GM12878 (cell line): Measurements from ENCODE around the gene TAAR9. TPM values are rescaled to one million over a fixed set of nuclear protein-coding genes. Genes with fewer than 3 reads are reported as not detected.

Source experiments
- ATAC-seq: fragments of 200-7000 bp; cut with Tn5 transposase; 3 replicates; pipeline ENCODE4 v1.9.1; 2020; ENCODE audit warnings: mild to moderate bottlenecking, moderate library complexity
- BruUV-seq: library from RNA; stranded (reverse); fragments of 400-500 nt; replicated peaks from 2 replicates; lab custom pipeline; 2021; lab: Mats Ljungman, UMichigan
- CTCF ChIA-PET: fragments of 300-600 bp; sonication (Branson Sonifier 250); formaldehyde crosslinking; extraction: SDS; loops from one replicate; lab custom pipeline; 2021; ENCODE audit warnings: inconsistent platforms; lab: Yijun Ruan, JAX
- POLR2A ChIA-PET: fragments of 350-600 bp; formaldehyde crosslinking; extraction: SDS; loops from one replicate; lab custom pipeline; 2021; ENCODE audit warnings: inconsistent platforms; lab: Charles Lee
- RAD21 ChIA-PET: fragments of 300-600 bp; sonication (Branson Sonifier 250); formaldehyde crosslinking; loops from one replicate; lab custom pipeline; 2023; ENCODE audit warnings: antibody characterized with exemption; ENCODE audit not compliant: unreplicated experiment; lab: Charles Lee
- SMC1A ChIA-PET: fragments of 300-600 bp; sonication (Branson Sonifier 250); formaldehyde crosslinking; loops from one replicate; lab custom pipeline; 2023; ENCODE audit not compliant: unreplicated experiment, uncharacterized antibody; lab: Charles Lee
- DNase-seq: peaks from one replicate; pipeline ENCODE4 v3.0.0-alpha.2; 2011; ENCODE audit warnings: low read depth, low spot score
- FAIRE-seq: peaks from 3 replicates; lab custom pipeline; 2011; peaks lifted over from hg19 to GRCh38; lab: Jason Lieb, UNC
- H2AFZ ChIP-seq: 2 replicates; pipeline ENCODE4 v1.6.0; 2011; ENCODE audit warnings: low read depth, low read length, control low read depth; ENCODE audit not compliant: control insufficient read depth
- H3K27ac ChIP-seq: 2 replicates; pipeline ENCODE4 v1.5.1; 2011; ENCODE audit warnings: control low read depth; ENCODE audit not compliant: control insufficient read depth, insufficient read depth
- H3K27me3 ChIP-seq, 2 experiments: replicated peaks in 1 of 2; 2 replicates each; pipeline versions ENCODE4 v1.6.0 to v1.6.1; 2011; ENCODE audit warnings: low read length in 1 of 2; ENCODE audit not compliant: control insufficient read depth in 2 of 2, insufficient read depth in 2 of 2
- H3K36me3 ChIP-seq, 2 experiments: 2 replicates each; pipeline ENCODE4 v1.5.1; 2011; ENCODE audit warnings: low read length in 1 of 2; ENCODE audit not compliant: control insufficient read depth in 2 of 2, insufficient read depth in 2 of 2
- H3K4me1 ChIP-seq: 2 replicates; pipeline ENCODE4 v1.6.1; 2011; ENCODE audit warnings: mild to moderate bottlenecking, low read length, moderate library complexity, mixed read lengths; ENCODE audit not compliant: control insufficient read depth, insufficient read depth
- H3K4me2 ChIP-seq: 2 replicates; pipeline ENCODE4 v1.6.0; 2011; ENCODE audit warnings: control low read depth; ENCODE audit not compliant: control insufficient read depth, insufficient read depth
- H3K4me3 ChIP-seq: fragments of 200-600 bp; sonication (generic); 2 replicates; pipeline ENCODE4 v1.5.1; 2016
- H3K79me2 ChIP-seq: 2 replicates; pipeline ENCODE4 v1.6.0; 2011; ENCODE audit warnings: low read length; ENCODE audit not compliant: control insufficient read depth, insufficient read depth
- H3K9ac ChIP-seq: 2 replicates; pipeline ENCODE4 v1.8.0; 2011; ENCODE audit warnings: low read length, control low read depth, mixed read lengths; ENCODE audit not compliant: control insufficient read depth, insufficient read depth
- H3K9me3 ChIP-seq: replicated peaks from 3 replicates; pipeline ENCODE4 v1.5.1; 2011; ENCODE audit warnings: mild to moderate bottlenecking, low read length; ENCODE audit not compliant: control insufficient read depth, insufficient read depth
- H4K20me1 ChIP-seq: 2 replicates; pipeline ENCODE4 v1.6.0; 2011; ENCODE audit not compliant: control insufficient read depth, insufficient read depth
- BHLHE40 ChIP-seq, 2 experiments: fragments of 450-650 bp in 1 of 2; IDR thresholded peaks; 2 replicates each; pipeline ENCODE4 v1.6.1; 2011 to 2017; ENCODE audit warnings: low read depth in 2 of 2, borderline replicate concordance in 1 of 2, improper control_type of control experiment in 1 of 2, low read length in 1 of 2, mild to moderate bottlenecking in 1 of 2
- HDGF ChIP-seq: fragments of 450-650 bp; IDR thresholded peaks from 2 replicates; pipeline ENCODE4 v1.6.1; 2016; ENCODE audit warnings: antibody characterized with exemption
- IKZF1 ChIP-seq: fragments of 450-650 bp; conservative IDR thresholded peaks from 2 replicates; pipeline ENCODE4 v1.6.1; 2017; ENCODE audit warnings: antibody characterized with exemption, mild to moderate bottlenecking
- IKZF2 ChIP-seq, 2 experiments: fragments of 450-650 bp; IDR thresholded peaks; 2 replicates each; pipeline ENCODE4 v1.6.1; 2017; ENCODE audit warnings: mild to moderate bottlenecking in 2 of 2, moderate library complexity in 2 of 2
- MXI1 ChIP-seq: fragments of 150-350 bp; IDR thresholded peaks from 2 replicates; pipeline ENCODE4 v1.6.1; 2011; ENCODE audit warnings: low read depth, mild to moderate bottlenecking, inconsistent platforms, low read length, improper control_type of control experiment
- NFXL1 ChIP-seq: fragments of 450-650 bp; IDR thresholded peaks from 2 replicates; pipeline ENCODE4 v1.6.1; 2017; ENCODE audit warnings: antibody characterized with exemption, mild to moderate bottlenecking, borderline replicate concordance
- RAD51 ChIP-seq: fragments of 450-650 bp; IDR thresholded peaks from 2 replicates; pipeline ENCODE4 v1.6.1; 2016; ENCODE audit warnings: moderate library complexity, mild to moderate bottlenecking, inconsistent platforms
- RELB ChIP-seq: fragments of 450-650 bp; IDR thresholded peaks from 2 replicates; pipeline ENCODE4 v1.6.1; 2017; ENCODE audit warnings: low read depth, mild to moderate bottlenecking, moderate library complexity
- SREBF2 ChIP-seq: IDR thresholded peaks from 2 replicates; pipeline ENCODE4 v1.6.1; 2012; ENCODE audit warnings: mild to moderate bottlenecking, low read length
- USF1 ChIP-seq: IDR thresholded peaks from 2 replicates; pipeline ENCODE4 v1.6.1; 2011; ENCODE audit warnings: borderline replicate concordance, low read depth, mild to moderate bottlenecking, moderate library complexity, mixed read lengths, low read length; ENCODE audit not compliant: insufficient read depth; ENCODE audit errors: extremely low read length
- ZNF687 ChIP-seq: fragments of 450-650 bp; IDR thresholded peaks from 2 replicates; pipeline ENCODE4 v1.6.1; 2017; ENCODE audit warnings: mild to moderate bottlenecking, moderate library complexity
- WGBS: methylation state at CpG from one replicate; pipeline ENCODE4 v1.1.6; 2016; ENCODE audit warnings: low lambda C conversion rate; ENCODE audit not compliant: insufficient replicate concordance, insufficient coverage; ENCODE audit errors: missing lambda C conversion rate; 5-methylcytosine and 5-hydroxymethylcytosine counted together
- in situ Hi-C: fragments of 300-500 bp; cut with MboI; formaldehyde crosslinking; loops from 9 replicates; pipeline ENCODE4 v1.14.3; 2018; ENCODE audit warnings: mixed read lengths
- intact Hi-C: fragments of 100-400 bp; cut with micrococcal nuclease; formaldehyde crosslinking; loops from one replicate; pipeline ENCODE4 v1.14.2; 2022; ENCODE audit not compliant: unreplicated experiment
- polyA plus RNA-seq, 11 experiments: library from polyadenylated mRNA; depleted of rRNA in 4 of 11; unstranded in 6 of 11; stranded (reverse) in 5 of 11; fragments of >200 nt; fragmentation: Nextera tagmentation in 4 of 11; fragmentation: Illumina TruSeq in 1 of 11; extraction: Ambion mirVana in 4 of 11; extraction: Trizol in 1 of 11; gene quantifications; 1 replicate in 1 of 11; 2 replicates in 10 of 11; pipeline versions ENCODE4 v1.2.1 to v1.2.3, GENCODE V29; 2011 to 2016; ENCODE audit warnings: inconsistent platforms in 2 of 11, missing spikeins in 2 of 11, low read depth in 1 of 11
- total RNA-seq, 4 experiments: library from RNA; depleted of rRNA in 3 of 4; stranded (reverse); fragments of >200 nt in 3 of 4; fragmentation: Illumina TruSeq in 1 of 4; extraction: Trizol in 1 of 4; gene quantifications; 2 replicates each; pipeline versions ENCODE4 v1.2.1 to v1.2.3, GENCODE V29; 2013 to 2021
- TF ChIP-seq, protein P1 (sequence below): IDR thresholded peaks from 2 replicates; pipeline ENCODE4 v1.6.1; 2012; ENCODE audit warnings: low read depth, low read length, improper control_type of control experiment
- TF ChIP-seq, protein P2 (sequence below): IDR thresholded peaks from 2 replicates; pipeline ENCODE4 v1.6.1; 2011; ENCODE audit warnings: low read depth, low read length, improper control_type of control experiment, borderline replicate concordance

Gene TAAR9
- total and polyA plus RNA-seq, 10 of the 15 experiments (the other 5 are each of a cell fraction or from before 2014, with no cell fraction given) = not detected

GRCh38 chr6:132511210-132511830, 26.8 kb upstream of the TAAR9 start:
- Histone ChIP-seq H3K27ac (peak overlapping the region; percentile 63), H3K79me2 (peaks cover 68% of the 10 kb centered on the region), H3K27me3 (no peaks in the 10 kb centered on the region), H2AFZ (no peak overlapping the region), H3K9me3 (no peaks in the 10 kb centered on the region), H3K4me2 (peak overlapping the region; percentile 67), H3K9ac (peak overlapping the region; percentile 51), H4K20me1 (no peaks in the 10 kb centered on the region), H3K36me3 (peaks cover 0 to 11% of the 10 kb centered on the region in 2 experiments; a peak in 1 of 4 replicates), H3K4me3 (peak overlapping the region; percentile 61), H3K4me1 (peaks cover 9% of the 10 kb centered on the region)
- ATAC-seq = peak; percentile 40
- DNase-seq = no peak
- ChIA-PET CTCF (interaction anchor here (0.8 to 1.0 kb wide), 2 partner anchors 11 to 27 kb away, joined by 3 to 4 read pairs; no protein-coding TSS in a partner anchor), RAD21 (interaction anchor here (0.7 to 2.4 kb wide), 2 partner anchors 16 to 27 kb away, joined by 3 to 10 read pairs; no protein-coding TSS in a partner anchor), SMC1A (interaction anchor here (2.1 to 3.0 kb wide), 2 partner anchors 15 to 231 kb away, joined by 7 to 24 read pairs; no protein-coding TSS in a partner anchor), POLR2A (interaction anchor here (0.6 to 2.7 kb wide), 2 partner anchors 10 to 15 kb away, joined by 5 to 25 read pairs; no protein-coding TSS in a partner anchor)
- WGBS = 1% methylated on average over 4 of the region's 4 CpGs
- no TSS peak for BruUV-seq
- TF ChIP-seq USF1 (peak; percentile 45), RAD51 (peak; percentile 94), HDGF (no peak), IKZF2 (IDR thresholded peaks at IDR 0.05) (peak; percentile 27 to 45; a peak in 2 of 4 replicates), SREBF2 (no peak), RELB (0 out of 2 replicates have a peak, but pooled peaks have one; percentile 29), IKZF1 (peak; percentile 59; the same call in 1 of the 2 replicates), MXI1 (peak; percentile 75), ZNF687 (peak; percentile 59; the same call in 1 of the 2 replicates), BHLHE40 (IDR thresholded peaks at IDR 0.05; ENCODE audit: borderline replicate concordance in 1 of 2, low read depth in 2 of 2, low read length in 1 of 2) (peak; percentile 63 to 80; a peak in 3 of 4 replicates), NFXL1 (no peak)
- TF ChIP-seq, protein P1, sequence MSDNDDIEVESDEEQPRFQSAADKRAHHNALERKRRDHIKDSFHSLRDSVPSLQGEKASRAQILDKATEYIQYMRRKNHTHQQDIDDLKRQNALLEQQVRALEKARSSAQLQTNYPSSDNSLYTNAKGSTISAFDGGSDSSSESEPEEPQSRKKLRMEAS = peak; percentile 78
- TF ChIP-seq, protein P2, sequence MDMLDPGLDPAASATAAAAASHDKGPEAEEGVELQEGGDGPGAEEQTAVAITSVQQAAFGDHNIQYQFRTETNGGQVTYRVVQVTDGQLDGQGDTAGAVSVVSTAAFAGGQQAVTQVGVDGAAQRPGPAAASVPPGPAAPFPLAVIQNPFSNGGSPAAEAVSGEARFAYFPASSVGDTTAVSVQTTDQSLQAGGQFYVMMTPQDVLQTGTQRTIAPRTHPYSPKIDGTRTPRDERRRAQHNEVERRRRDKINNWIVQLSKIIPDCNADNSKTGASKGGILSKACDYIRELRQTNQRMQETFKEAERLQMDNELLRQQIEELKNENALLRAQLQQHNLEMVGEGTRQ = peak; percentile 74; the same call in 1 of the 2 replicates
- FAIRE-seq = no peak
- intact Hi-C loops (loop anchor here (5.0 to 10.0 kb wide), 3 partner anchors 251 to 1443 kb away; partner anchors contain the start of genes RPS12 and TBPL1), in situ Hi-C loops (no loop called here)
